HEK293 (cell line): Measurements from ENCODE around the gene MEAK7.

Experiments
- CTCF ChIA-PET: fragments of 350-600 bp; formaldehyde crosslinking; extraction: SDS; loops from one replicate; lab custom pipeline; 2021; ENCODE audit warnings: antibody characterized with exemption; lab: Yijun Ruan, JAX
- POLR2A ChIA-PET: fragments of 300-600 bp; formaldehyde crosslinking; extraction: SDS; loops from one replicate; lab custom pipeline; 2020; ENCODE audit warnings: antibody characterized with exemption, inconsistent platforms; lab: Yijun Ruan, JAX
- H3K27ac ChIP-seq: fragments of 200-500 bp; sonication (Bioruptor generic); 2 replicates; pipeline ENCODE4 v1.5.1; 2014; ENCODE audit warnings: low read depth, low read length, control low read depth, inconsistent platforms; ENCODE audit errors: extremely low read depth
- H3K36me3 ChIP-seq, 2 experiments: fragments of 200-500 bp in 1 of 2; sonication (Bioruptor generic) in 1 of 2; 1 replicate in 1 of 2; 2 replicates in 1 of 2; pipeline ENCODE4 v1.5.1; 2014 to 2017; ENCODE audit warnings: inconsistent platforms in 2 of 2, low read length in 2 of 2; ENCODE audit not compliant: control insufficient read depth in 2 of 2, insufficient read depth in 1 of 2
- H3K4me1 ChIP-seq: fragments of 200-500 bp; sonication (Bioruptor generic); 2 replicates; pipeline ENCODE4 v1.5.1; 2014; ENCODE audit warnings: mild to moderate bottlenecking, low read length, inconsistent platforms; ENCODE audit not compliant: control insufficient read depth, insufficient read depth
- H3K4me3 ChIP-seq: 2 replicates; pipeline ENCODE4 v1.5.1; 2011; ENCODE audit warnings: low read depth, mild to moderate bottlenecking, control low read depth, low read length, moderate library complexity
- H3K9me3 ChIP-seq: fragments of 200-500 bp; sonication (Bioruptor generic); 2 replicates; pipeline ENCODE4 v1.5.1; 2014; ENCODE audit warnings: low read depth, low read length, inconsistent platforms; ENCODE audit not compliant: control insufficient read depth, insufficient read depth
- BCL11A ChIP-seq: fragments of 450-650 bp; formaldehyde crosslinking; IDR thresholded peaks from 2 replicates; pipeline ENCODE4 v1.5.1; 2016; ENCODE audit warnings: low read depth, missing biosample characterization, missing genetic modification characterization
- CTCF ChIP-seq: fragments of 450-650 bp; formaldehyde crosslinking; IDR thresholded peaks from 2 replicates; pipeline ENCODE4 v1.5.1; 2016; ENCODE audit warnings: missing biosample characterization, missing genetic modification characterization
- KLF16 ChIP-seq: fragments of 450-650 bp; formaldehyde crosslinking; IDR thresholded peaks from 2 replicates; pipeline ENCODE4 v1.5.1; 2017; ENCODE audit warnings: missing biosample characterization, missing genetic modification characterization
- OVOL3 ChIP-seq: fragments of 450-650 bp; formaldehyde crosslinking; IDR thresholded peaks from 2 replicates; pipeline ENCODE4 v1.5.1; 2016; ENCODE audit warnings: missing biosample characterization, missing genetic modification characterization
- PATZ1 ChIP-seq: fragments of 450-650 bp; formaldehyde crosslinking; IDR thresholded peaks from 2 replicates; pipeline ENCODE4 v1.5.1; 2016; ENCODE audit warnings: missing biosample characterization, missing genetic modification characterization
- PRDM1 ChIP-seq: fragments of 450-650 bp; formaldehyde crosslinking; IDR thresholded peaks from 2 replicates; pipeline ENCODE4; 2016; ENCODE audit warnings: missing biosample characterization, missing genetic modification characterization
- SP7 ChIP-seq: fragments of 450-650 bp; formaldehyde crosslinking; IDR thresholded peaks from 2 replicates; pipeline ENCODE4 v1.5.1; 2016; ENCODE audit warnings: missing biosample characterization, missing genetic modification characterization
- YY1 ChIP-seq: fragments of 450-650 bp; formaldehyde crosslinking; IDR thresholded peaks from 2 replicates; pipeline ENCODE4 v1.5.1; 2018; ENCODE audit warnings: missing biosample characterization, missing genetic modification characterization
- ZBTB44 ChIP-seq: fragments of 450-650 bp; IDR thresholded peaks from 2 replicates; pipeline ENCODE4 v1.5.1; 2018; ENCODE audit warnings: missing biosample characterization, mild to moderate bottlenecking, missing genetic modification characterization
- ZFP37 ChIP-seq: fragments of 450-650 bp; formaldehyde crosslinking; IDR thresholded peaks from 2 replicates; pipeline ENCODE4 v1.5.1; 2016; ENCODE audit warnings: missing biosample characterization, missing genetic modification characterization
- ZNF121 ChIP-seq: fragments of 450-650 bp; formaldehyde crosslinking; IDR thresholded peaks from 2 replicates; pipeline ENCODE4 v1.5.1; 2016; ENCODE audit warnings: missing biosample characterization, missing genetic modification characterization
- ZNF16 ChIP-seq: fragments of 450-650 bp; formaldehyde crosslinking; IDR thresholded peaks from 2 replicates; pipeline ENCODE4 v1.5.1; 2016; ENCODE audit warnings: low read depth, missing biosample characterization, missing genetic modification characterization
- ZNF174 ChIP-seq: fragments of 450-650 bp; formaldehyde crosslinking; IDR thresholded peaks from 2 replicates; pipeline ENCODE4 v1.5.0; 2017; ENCODE audit warnings: missing biosample characterization, mild to moderate bottlenecking, missing genetic modification characterization
- ZNF214 ChIP-seq: fragments of 450-650 bp; formaldehyde crosslinking; IDR thresholded peaks from 2 replicates; pipeline ENCODE4 v1.5.1; 2017; ENCODE audit warnings: missing biosample characterization, mild to moderate bottlenecking, missing genetic modification characterization, borderline replicate concordance
- ZNF266 ChIP-seq: fragments of 450-650 bp; formaldehyde crosslinking; IDR thresholded peaks from 2 replicates; pipeline ENCODE4 v1.5.1; 2016; ENCODE audit warnings: missing biosample characterization, missing genetic modification characterization, low read depth
- ZNF324 ChIP-seq: fragments of 450-650 bp; formaldehyde crosslinking; IDR thresholded peaks from 2 replicates; pipeline ENCODE4 v1.5.1; 2016; ENCODE audit warnings: missing biosample characterization, missing genetic modification characterization
- ZNF341 ChIP-seq: fragments of 450-650 bp; formaldehyde crosslinking; IDR thresholded peaks from 2 replicates; pipeline ENCODE4; 2016; ENCODE audit warnings: low read depth, missing biosample characterization, missing genetic modification characterization
- ZNF37A ChIP-seq: fragments of 450-650 bp; IDR thresholded peaks from 2 replicates; pipeline ENCODE4 v1.5.1; 2018; ENCODE audit warnings: missing biosample characterization, missing genetic modification characterization
- ZNF394 ChIP-seq: fragments of 450-650 bp; formaldehyde crosslinking; IDR thresholded peaks from 2 replicates; pipeline ENCODE4 v1.5.1; 2016; ENCODE audit warnings: missing biosample characterization, missing genetic modification characterization, mild to moderate bottlenecking, moderate library complexity, borderline replicate concordance
- ZNF585B ChIP-seq: fragments of 450-650 bp; formaldehyde crosslinking; IDR thresholded peaks from 2 replicates; pipeline ENCODE4 v1.5.1; 2016; ENCODE audit warnings: missing biosample characterization, missing genetic modification characterization
- ZNF777 ChIP-seq: fragments of 450-650 bp; formaldehyde crosslinking; IDR thresholded peaks from 2 replicates; pipeline ENCODE4 v1.5.1; 2017; ENCODE audit warnings: missing biosample characterization, missing genetic modification characterization, borderline replicate concordance
- ZSCAN16 ChIP-seq: fragments of 450-650 bp; formaldehyde crosslinking; IDR thresholded peaks from 2 replicates; pipeline ENCODE4 v1.5.1; 2016; ENCODE audit warnings: missing biosample characterization, missing genetic modification characterization
- ZSCAN4 ChIP-seq: fragments of 450-650 bp; formaldehyde crosslinking; IDR thresholded peaks from 2 replicates; pipeline ENCODE4 v1.5.1; 2017; ENCODE audit warnings: missing biosample characterization, missing genetic modification characterization
- TF ChIP-seq, protein P1 (sequence below): fragments of 450-650 bp; formaldehyde crosslinking; IDR thresholded peaks from 2 replicates; pipeline ENCODE4 v1.5.1; 2017; ENCODE audit warnings: missing biosample characterization, missing genetic modification characterization

The MEAK7 gene

GRCh38 chr16:84532855-84533486, 28.5 kb upstream of the MEAK7 start:
- CTCF ChIA-PET: interaction anchor here (0.7 to 3.5 kb wide), 7 partner anchors 19 to 1996 kb away, joined by 3 to 17 read pairs (median 4); no protein-coding TSS in a partner anchor
- no peak for TF ChIP-seq ZNF37A (tag by site-specific recombination)
- TF ChIP-seq SP7: no peak
- no peak for TF ChIP-seq ZSCAN4 (tag by site-specific recombination)
- no peak for TF ChIP-seq PRDM1 (tag by site-specific recombination)
- TF ChIP-seq ZNF324: no peak
- no peak for TF ChIP-seq ZNF341 (tag by site-specific recombination)
- no peak for TF ChIP-seq KLF16
- TF ChIP-seq ZNF121 (tag by site-specific recombination): no peak
- no peak for TF ChIP-seq ZSCAN16
- no peak for TF ChIP-seq ZNF214 (tag by site-specific recombination)
- TF ChIP-seq ZNF777 (tag by site-specific recombination): no peak
- TF ChIP-seq, protein P1, sequence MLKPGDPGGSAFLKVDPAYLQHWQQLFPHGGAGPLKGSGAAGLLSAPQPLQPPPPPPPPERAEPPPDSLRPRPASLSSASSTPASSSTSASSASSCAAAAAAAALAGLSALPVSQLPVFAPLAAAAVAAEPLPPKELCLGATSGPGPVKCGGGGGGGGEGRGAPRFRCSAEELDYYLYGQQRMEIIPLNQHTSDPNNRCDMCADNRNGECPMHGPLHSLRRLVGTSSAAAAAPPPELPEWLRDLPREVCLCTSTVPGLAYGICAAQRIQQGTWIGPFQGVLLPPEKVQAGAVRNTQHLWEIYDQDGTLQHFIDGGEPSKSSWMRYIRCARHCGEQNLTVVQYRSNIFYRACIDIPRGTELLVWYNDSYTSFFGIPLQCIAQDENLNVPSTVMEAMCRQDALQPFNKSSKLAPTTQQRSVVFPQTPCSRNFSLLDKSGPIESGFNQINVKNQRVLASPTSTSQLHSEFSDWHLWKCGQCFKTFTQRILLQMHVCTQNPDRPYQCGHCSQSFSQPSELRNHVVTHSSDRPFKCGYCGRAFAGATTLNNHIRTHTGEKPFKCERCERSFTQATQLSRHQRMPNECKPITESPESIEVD (tag by site-specific recombination): no peak
- TF ChIP-seq YY1 (tag by site-specific recombination): no peak
- TF ChIP-seq ZNF585B (tag by site-specific recombination): no peak
- TF ChIP-seq ZNF394 (tag by site-specific recombination): no peak
- TF ChIP-seq ZBTB44 (tag by site-specific recombination): no peak
- TF ChIP-seq ZFP37 (tag by site-specific recombination): no peak
- POLR2A ChIA-PET: interaction anchor here (0.5 kb wide), 1 partner anchor 10 kb away, joined by 3 read pairs; no protein-coding TSS in a partner anchor
- no peak overlapping the region for H3K4me3 ChIP-seq
- no peak overlapping the region for H3K27ac ChIP-seq
- H3K9me3 ChIP-seq: no peaks in the 10 kb centered on the region
- H3K4me1 ChIP-seq: no peaks in the 10 kb centered on the region
- no peaks in the 10 kb centered on the region for H3K36me3 ChIP-seq

DNA sequence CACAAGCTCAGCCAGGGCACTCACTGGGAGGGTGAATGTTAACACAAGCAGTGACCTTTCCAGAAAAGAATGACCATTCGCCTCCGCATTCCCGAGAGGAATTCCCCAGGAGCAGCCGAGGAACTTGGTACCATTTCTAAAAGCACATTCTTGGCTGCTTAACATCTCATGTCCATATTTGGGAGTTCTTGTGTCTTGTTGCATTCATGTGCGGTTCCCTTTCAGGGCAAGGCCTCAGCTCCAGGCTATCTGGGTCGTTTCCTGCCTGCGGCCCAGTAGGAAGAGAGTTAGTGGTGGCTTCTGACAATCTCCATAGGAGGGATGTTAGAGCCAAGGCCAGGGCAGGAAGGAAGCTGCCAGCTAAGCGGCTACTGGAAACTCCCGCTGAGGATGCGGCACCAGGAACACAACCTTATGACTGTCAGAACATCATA, 27.8 kb upstream of the MEAK7 start:
- no peaks in the 10 kb centered on the region for H3K4me1 ChIP-seq
- POLR2A ChIA-PET: no interaction called here

More for the DNA sequence above, 27.8 kb upstream of the MEAK7 start:
- no peak for TF ChIP-seq PATZ1 (tag by site-specific recombination)
- TF ChIP-seq ZNF16 (tag by site-specific recombination): no peak
- TF ChIP-seq ZNF174 (tag by site-specific recombination): no peak
- no peak for TF ChIP-seq ZSCAN4 (tag by site-specific recombination)
- TF ChIP-seq ZNF266: no peak
- no peak for TF ChIP-seq BCL11A
- no peak for TF ChIP-seq CTCF
- no peak for TF ChIP-seq OVOL3
- TF ChIP-seq KLF16: no peak
- Histone ChIP-seq H3K36me3 (no peaks in the 10 kb centered on the region), H3K27ac (no peak overlapping the region), H3K9me3 (no peaks in the 10 kb centered on the region), H3K4me3 (no peak overlapping the region)
- CTCF ChIA-PET: interaction anchor here (0.7 to 3.5 kb wide), 5 partner anchors 22 to 1997 kb away, joined by 3 to 17 read pairs (median 5); no protein-coding TSS in a partner anchor
